HG03135 (cell line): Measurements from ENCODE around the gene PHB1.
"Not testable (repeated sequence)": the region's sequence is repeated elsewhere in the genome, so short reads cannot be mapped to it uniquely, and the experiment has no call there.

Source experiments
- ATAC-seq: cut with Tn5 transposase; IDR thresholded peaks from one replicate; pipeline ENCODE4 v1.9.1; 2021; ENCODE audit warnings: mild to moderate bottlenecking, moderate library complexity; ENCODE audit not compliant: unreplicated experiment

PHB1 gene

DNA sequence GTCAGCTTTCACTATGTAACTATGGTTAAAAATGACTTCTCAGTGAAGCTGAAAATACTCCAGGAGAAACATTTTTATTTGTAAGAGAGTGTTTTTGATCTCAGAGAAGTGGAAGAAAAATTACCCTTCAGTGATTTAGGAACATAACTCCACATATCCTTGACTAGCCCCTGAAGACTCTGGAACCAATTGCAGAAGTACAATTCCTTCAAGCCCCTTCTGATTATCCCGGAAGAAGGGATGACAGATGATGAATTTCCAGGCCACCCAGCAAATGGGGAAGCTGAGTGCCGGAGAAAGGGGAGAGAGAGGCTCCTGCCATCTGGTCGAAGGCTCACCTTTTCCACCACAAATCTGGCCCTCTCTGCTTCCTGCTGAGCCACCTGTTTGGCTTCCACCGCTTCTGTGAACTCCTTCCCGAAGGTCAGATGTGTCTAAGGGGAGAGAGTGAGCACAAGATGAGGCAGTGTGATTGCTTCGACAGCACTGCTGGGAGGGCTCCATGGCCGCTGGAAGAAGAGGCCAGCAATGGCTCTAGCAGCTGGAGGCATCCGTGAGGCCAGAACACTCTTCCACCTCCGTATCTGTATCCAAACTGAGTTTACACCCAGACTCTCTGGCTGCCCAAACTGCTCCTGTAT, 8.1 kb downstream of the PHB1 start:
- no peak for ATAC-seq

DNA sequence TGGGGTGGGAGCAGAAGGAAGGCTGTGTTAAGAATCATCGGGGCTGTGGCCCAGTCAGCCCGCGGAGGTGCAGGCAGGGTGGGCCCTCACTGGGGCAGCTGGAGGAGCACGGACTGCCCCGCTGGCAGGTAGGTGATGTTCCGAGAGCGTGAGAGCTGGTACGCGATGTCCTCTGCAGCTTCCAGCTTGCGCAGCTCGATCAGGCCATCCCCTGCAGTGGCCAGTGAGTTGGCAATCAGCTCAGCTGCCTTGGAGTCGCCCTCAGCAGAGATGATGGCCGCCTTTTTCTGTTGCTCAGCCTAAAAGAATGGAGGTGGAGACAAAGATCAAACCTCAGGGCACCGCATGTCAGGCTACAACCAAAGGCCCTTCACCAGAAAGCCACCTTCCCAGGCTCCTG, 9.8 kb downstream of the PHB1 start:
- no peak for ATAC-seq

DNA sequence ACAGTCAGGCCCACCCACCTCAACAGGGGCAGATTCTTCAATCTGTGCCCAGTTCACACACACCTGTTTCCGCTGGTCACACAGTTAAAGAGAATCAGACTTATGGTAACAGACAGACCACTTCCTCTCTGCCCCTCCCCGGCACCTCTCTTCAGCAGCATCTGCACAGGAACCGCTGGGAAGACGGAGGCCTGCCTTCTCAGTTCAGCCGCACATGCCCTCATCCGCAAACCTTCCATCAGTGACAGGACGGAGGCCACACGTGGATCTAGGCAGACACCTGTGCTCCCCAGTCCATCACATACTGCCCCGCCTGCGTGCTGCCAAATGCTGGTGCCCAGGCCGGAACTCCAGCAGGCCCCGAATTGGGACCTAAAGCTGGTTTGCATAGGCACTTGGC, 10.3 kb downstream of the PHB1 start:
- no peak for ATAC-seq

DNA sequence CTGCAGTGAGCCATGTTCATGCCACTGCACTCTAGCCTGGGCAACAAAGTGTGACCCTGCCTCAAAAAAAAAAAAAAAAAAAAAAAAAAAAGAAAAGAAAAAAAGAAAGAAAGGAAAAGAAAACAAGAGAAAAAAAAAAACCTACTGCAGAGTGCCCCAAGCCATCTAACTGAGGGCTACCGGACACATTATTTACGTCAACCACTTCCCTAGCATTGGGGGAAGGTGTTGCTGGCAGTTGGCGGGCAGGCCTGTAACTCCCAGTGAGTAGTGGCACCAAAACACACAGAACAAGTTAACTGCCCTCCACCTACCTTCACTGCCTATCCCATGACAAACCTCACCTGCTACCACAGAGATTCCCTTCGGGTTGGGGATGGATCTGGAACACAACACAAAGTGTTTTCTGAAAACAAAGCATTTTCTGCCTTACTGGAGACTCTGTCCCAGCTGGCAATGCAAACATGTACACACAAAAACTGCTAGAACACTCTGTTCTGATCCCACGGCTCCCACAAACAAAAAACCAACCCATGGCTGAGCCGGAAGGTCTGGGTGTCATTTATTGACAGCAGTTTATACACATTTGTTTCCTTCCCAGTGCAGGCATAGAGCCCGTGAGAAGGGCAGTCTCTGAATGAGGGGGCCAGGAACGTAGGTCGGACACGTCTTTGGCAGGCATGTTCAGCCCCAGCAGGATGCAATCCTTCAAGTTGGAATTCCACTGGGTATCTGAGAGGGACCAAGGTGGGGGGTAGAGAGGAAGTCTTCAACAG, 11.0 kb downstream of the PHB1 start:
- ATAC-seq: no peak

DNA sequence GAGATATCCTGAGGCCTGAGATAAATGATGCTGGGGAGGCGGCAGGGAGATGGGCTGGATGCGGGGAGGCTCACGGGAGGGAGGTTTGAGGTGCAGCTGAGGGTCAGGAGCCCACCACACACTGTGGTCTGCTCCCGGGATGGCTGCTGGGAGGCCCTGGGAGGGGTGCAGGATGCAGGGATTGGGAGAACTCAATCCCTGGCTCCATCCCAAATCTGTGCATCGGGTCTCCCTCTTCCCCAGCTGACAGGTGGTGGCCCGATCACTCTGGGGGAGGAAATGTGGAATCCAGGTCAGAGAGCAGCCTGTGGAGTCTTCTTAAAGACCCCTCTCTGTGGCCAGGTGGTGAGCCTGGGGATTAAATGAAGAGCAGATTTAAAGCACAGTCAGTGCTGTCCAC, 12.0 kb downstream of the PHB1 start:
- no peak for ATAC-seq

DNA sequence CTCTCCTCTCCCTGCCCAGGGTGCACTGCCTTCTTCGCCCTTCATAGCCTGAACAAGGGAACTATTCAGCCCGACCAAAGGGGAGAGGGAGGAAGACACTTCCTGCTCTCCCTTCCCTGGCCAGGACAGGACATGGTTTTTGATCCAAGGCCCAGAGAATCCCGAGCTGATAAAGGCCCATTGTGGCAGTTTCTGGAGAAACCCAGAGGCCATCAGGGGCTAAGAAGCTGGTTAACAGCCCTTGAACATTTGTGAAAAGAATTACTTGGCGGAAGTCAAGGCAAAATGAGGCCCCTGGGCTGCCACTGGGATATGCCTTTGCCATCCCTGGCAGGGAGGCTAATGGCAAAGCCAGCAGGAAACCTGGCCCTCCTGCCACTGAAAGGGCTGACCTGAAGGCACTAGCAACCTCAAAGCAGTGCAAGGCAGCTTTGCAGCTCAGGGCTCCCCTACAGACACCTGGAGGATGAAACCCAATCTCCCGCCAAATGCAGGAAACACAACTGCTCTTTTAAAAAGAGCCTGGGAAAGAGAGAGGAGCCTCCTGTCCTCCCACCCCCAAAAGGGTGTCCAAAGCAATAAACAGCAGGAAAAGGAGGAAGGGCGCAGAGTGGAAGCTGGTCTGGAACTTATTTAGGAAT, 12.6 kb downstream of the PHB1 start:
- no peak for ATAC-seq

DNA sequence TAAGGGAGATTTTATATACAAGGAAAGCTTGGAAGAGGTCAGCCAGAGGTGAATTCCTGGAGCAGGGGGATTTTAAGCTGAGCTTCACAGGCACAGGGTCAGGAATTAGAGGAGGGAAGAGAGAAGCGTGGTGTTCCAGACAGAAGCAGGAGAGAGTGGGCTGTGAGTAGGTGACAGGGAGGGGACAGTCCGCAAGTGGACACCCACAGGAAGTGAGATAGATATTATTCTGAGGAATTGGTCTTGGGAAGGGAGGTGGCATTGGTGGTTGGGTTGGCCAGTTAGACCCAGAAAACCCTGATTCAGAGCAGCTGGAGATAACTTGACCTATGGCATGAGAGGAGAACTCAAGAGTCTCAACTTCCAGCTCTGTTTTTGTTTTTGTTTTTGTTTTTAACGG, 14.7 kb downstream of the PHB1 start:
- ATAC-seq: no peak

DNA sequence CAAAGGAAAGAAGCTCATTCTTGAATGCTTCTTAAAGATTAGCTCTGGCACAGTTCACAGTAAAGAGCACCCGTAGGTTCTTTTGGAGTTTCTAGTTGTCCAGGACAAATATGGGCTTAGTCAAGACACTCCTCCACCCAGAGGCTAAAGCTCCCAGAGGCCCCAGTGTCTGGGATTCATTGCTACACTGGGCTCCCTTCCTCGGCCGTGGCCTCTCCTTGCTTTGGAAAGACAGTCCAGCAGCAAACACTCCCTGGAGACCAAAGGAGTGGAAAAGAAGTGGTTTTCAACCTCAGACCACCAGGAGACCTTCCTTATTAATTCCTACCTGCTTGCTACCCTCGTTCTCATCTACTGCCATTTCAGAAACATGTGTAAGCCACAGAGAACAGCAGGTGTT, 17.1 kb downstream of the PHB1 start:
- no peak for ATAC-seq

DNA sequence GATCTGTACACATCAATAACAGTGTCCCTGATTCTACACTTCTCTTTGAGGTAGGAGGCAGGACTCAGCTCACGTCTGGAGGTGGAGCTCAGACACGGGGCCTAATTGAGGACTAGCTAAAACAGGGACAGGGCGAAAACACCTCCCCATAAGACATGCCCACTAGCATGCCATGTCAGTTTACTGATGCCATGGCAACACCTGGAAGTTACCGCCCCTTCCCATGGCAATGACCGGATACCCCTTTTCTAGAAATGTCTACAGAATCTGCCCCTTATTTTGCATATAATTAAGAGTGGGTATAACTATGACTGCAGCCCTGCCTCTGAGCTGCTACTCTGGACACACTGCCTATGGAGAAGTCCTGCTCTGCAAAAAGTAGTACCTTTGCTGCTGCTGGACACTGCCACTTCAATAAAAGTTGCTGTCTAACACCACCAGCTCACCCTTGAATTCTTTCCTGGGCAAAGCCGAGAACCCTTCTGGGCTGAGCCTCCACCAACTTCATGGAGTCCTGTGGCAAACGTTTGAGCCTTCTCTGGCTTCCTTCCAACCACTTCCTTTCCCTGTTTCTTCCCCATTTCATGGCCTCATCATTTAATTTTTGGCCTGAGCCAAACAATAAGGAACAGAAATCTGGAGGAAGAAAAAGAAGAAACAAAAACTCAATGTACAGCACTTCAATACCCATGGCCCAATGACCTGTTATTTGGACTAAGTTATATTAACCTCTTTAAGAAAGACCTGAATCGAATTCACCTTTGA, 21.0 kb downstream of the PHB1 start:
- ATAC-seq: no peak

DNA sequence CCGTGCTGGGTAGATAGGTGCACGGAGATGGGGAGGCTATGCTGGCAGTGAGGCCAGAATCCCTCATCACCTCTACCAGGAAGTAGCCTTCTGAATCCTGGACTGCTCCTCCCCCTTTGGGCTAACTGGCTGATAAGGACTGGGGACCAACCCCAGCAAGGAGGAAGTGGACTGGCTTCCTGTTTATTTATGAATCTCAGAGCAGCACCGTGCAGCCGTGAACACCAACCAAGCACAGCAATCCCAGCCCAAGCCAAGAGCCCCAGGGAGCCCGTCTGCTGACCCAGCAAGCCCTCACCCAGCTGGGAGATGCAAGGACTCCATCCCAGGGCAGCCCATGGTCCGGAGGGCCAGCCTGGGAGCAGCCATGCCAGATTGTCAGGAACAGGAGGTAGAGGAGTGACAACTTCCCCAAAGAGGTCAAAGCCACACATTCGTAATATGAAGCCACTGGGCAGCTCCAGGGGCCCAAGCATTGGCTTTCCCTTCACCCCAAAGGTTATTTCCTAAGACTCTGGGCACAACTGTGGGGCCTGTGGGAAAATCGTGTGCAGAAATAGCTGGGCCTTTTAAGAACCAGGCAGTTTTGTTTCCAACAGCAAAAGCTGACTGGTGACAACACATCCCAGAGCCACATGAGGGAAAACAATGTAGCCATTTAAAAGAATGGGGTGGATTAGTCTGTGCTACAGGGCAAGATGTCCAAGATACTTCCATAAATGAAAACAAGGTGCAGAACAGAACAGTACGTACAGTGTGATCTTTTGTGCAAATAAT, 23.9 kb downstream of the PHB1 start:
- ATAC-seq: no peak

DNA sequence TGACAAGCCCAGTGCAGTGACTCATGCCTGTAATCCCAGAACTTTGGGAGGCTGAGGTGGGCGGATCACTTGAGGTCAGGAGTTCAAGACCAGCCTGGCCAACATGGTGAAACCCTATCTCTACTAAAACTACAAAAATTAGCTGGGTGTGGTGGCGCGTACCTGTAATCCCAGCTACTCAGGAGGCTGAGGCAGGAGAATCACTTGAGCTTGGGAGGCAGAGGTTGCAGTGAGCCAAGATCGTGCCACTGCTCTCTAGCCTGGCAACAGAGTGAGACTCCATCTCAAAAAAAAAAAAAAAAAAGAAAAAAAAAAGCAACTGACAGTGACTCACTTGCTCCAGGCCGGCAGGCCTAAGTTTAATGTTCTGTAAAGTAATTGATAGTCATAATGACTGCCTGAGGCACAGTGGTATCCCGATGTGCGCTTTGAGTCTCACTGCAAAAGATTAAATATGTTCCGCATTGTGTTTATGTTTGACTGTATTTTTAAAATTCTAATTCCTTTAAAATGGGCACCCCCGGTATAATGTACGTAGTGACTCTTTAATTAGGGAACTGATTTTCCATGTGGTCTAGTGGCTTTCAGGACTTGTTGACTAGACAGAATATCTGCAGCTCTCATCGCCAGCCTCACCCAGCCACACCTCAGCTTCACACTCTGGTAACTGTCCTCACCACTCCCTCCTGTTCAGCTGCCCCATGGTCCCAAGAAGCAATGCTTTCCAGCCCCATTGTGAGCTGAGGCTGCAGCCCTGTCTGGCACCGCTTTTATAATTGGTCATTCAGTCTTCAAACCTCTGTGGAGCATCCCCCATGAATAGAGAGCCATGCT, 25.0 kb downstream of the PHB1 start:
- ATAC-seq: not testable (repeated sequence)

DNA sequence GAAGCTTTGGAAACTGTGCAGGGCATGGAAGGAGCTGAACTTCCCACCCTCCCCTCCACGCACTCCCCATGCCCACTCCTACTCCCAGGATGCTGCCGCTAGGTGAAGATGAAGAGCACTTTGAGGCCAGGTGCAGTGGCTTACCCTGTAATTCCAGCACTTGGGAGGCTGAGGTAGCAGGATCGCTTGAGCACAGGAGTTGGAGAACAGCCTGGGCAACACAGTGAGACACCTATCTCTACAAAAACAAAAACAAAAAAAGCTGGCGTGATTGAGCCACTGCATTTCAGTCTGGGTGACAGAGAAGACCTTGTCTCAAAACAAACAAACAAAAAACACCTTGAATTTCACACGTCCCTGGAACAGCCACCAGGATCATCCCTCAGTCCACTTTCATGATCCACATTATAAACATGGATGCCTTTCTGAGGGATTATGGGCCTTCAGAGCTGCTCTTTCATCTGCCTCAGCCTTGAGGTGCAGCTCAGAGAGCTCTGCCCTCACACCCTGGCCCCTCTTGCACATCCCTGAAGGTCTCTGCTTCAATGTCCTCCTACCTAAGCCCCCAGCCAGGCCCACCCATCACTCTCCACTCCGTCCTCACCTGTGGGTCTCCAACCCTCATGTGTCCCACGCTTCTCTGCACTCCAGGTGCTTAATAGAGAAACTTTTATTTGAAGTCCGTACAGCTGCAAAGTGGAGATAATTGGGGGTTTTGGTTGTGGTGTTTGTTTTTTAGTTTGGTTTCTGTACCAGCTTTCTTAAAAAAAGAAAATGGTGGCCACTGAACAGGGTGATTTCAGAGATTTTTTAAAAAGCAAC, 25.8 kb downstream of the PHB1 start:
- no peak for ATAC-seq

DNA sequence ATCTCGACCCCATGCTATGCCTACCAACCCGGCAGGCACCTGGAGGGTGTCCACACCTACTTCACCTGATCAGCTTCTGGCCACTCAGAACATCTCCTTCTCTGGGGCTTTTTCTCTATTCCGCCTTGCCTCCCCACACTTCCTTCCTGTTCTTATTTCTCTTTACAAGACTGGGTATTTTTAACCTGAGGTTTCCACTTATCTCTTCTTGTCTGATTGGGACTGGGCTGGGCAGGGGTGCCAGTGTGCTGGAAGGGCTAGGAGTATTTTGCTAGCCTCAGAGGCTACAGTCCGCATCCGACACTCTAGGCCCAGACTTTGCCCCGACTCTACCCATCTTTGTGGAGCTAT, 26.4 kb downstream of the PHB1 start:
- ATAC-seq: no peak

DNA sequence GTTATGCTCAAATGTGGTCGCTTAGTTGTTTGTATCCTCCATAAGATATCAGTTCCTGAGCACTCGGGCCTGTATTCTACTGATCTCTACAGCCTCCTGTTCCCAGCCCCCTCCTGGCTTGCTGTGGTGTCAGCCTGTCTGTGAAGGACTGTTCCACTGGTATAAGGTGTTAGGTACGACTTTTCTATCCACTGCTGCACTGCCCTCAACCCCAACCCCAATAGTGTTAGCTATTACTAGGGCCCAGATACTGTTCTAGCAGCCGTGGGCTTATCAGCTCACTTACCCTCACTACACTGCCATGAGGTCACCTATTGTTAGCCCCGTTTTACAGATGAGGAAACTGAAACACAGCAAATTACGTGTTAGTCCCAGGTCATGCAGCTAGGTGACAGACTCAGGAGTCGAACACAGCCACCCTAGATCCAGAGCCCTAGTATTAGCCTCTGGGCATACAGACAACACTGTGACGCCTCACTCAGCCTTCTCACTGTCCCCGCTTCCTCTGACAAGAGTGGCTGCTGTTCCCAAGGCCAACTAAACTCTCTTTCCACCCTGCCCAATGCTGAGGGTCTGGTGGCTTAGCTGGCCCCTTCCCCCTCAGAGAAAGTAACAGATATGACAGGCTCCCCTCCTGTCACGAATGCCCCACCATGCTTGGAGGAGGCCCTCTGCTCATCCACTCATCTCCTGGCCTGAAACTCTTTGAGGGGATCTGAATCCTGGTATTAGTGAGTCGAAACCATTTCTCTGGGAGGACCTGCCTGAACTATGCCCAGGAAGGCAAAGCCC, 27.0 kb downstream of the PHB1 start:
- no peak for ATAC-seq

DNA sequence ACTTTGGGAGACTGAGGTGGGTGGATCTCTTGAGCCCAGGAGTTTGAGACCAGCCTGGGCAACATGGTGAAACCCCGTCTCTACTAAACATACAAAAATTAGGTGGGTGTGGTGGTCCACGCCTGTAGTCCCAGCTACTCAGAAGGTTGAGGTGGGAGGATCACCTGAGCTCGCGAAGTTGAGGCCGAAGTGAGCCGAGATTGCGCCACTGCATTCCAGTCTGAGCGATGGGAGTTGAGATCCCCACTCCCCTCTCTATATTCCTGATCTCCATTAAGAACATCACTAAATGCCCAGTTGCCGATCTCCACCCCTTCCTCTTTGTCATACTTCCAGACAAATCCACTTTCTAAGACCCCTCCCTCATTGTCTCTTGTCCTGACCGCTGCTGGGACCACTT, 28.3 kb downstream of the PHB1 start:
- ATAC-seq: no peak

DNA sequence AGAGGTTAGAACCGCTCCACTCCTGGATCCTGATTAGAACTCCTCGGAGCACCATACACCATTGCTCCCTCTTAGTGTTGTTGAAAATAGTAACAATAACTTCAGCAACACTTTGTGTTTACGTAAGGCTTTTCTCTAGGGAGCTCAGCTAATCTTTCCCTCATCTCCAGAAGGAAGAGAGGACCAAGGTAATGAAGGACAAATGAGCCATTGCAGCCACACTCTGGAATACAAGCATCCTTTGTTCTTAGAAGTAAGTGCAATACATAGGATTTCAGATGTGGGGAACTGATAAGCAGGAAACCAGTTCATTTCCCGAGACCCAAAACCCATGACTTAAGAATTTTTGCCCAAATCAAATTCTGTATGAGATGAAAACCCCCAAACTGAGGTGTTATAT, 29.7 kb downstream of the PHB1 start:
- ATAC-seq: no peak

DNA sequence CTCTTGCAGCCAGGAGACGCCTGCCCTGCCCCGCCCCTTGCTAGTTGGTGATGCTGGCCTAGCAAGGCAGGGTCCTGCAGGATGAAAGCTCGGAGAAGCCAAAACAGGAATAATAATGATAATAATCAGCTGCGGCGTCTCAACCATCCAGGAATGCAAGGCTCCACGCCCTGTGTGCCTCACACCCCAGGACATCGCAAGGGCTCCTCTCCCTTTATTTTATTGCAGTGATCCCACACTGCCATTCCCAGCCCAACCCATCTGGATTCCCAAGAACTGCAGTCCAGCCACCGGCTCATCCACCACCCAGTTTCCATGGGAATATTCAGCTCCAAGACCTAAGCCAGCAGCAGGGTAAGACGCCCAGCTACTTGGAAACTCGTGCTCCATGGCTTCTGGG, 31.6 kb downstream of the PHB1 start:
- no peak for ATAC-seq

DNA sequence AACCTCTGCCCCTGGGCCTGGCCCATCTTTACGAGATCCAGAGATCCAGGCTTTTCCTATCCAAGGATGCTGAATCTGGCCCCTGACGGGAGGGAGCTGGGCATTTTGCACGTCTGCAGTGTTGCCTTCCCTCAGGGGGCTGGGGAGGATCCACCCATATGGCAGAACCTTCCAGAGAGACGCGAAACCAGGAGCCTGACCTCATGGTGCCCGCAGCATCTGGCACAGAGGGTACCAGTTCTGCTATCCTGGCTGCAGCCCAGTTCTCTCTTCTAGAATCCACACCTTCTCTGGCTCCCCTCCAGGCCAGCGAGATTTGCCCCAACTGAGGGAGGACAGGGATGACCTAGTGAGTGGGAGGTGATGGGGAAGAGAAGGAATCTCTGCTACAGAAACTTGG, 32.1 kb downstream of the PHB1 start:
- ATAC-seq: no peak
